Right atrium auricular region (tissue), 2 donors: Measurements from ENCODE around the gene UVSSA. TPM values are rescaled to one million over a fixed set of nuclear protein-coding genes. Genes with fewer than 3 reads are reported as not detected.
"Not testable (repeated sequence)": the region's sequence is repeated elsewhere in the genome, so short reads cannot be mapped to it uniquely, and the experiment has no call there.

Experiments
- DNase-seq: peaks from one replicate; pipeline ENCODE4 v3.0.0-alpha.2; 2019; ENCODE audit warnings: low spot score
- H3K27ac ChIP-seq, 2 donors: fragments of 200-600 bp; sonication (generic); 1 replicate in 1 of 2; 2 replicates in 1 of 2; pipeline ENCODE4 v1.5.1; 2016 to 2019
- H3K27me3 ChIP-seq, 2 donors: fragments of 200-600 bp; sonication (generic); one replicate each; pipeline versions ENCODE4 v1.5.1 to v1.6.0; 2017 to 2019
- H3K36me3 ChIP-seq: fragments of 200-600 bp; sonication (generic); one replicate; pipeline ENCODE4 v1.5.1; 2016
- H3K4me1 ChIP-seq, 2 donors: fragments of 200-600 bp; sonication (generic); one replicate each; pipeline versions ENCODE4 v1.5.1 to v1.6.0; 2017 to 2019
- H3K4me3 ChIP-seq, 2 donors: fragments of 200-600 bp; sonication (generic); 1 replicate in 1 of 2; 2 replicates in 1 of 2; pipeline ENCODE4 v1.5.1; 2017 to 2019; ENCODE audit warnings: mild to moderate bottlenecking in 1 of 2, moderate library complexity in 1 of 2
- H3K9me3 ChIP-seq, 2 donors: fragments of 200-600 bp; sonication (generic); one replicate each; pipeline ENCODE4 v1.5.1; 2019
- total RNA-seq, 2 donors: library from RNA; depleted of rRNA; stranded (reverse); fragments of >200 nt; gene quantifications; one replicate each; pipeline ENCODE4 v1.1.0, GENCODE V29; 2016
- TF ChIP-seq, protein P1 (sequence below), 2 donors: fragments of 200-600 bp; sonication (generic); IDR thresholded peaks; one replicate each; pipeline ENCODE4 v1.5.1; 2019; ENCODE audit warnings: antibody characterized with exemption in 2 of 2

The UVSSA gene
- total RNA-seq, 2 donors from 2014 or later, result 4.4 to 7.5 TPM

- DNase-seq, result no peak
- H3K9me3 ChIP-seq, result no peaks in the 10 kb centered on the region
- H3K27ac ChIP-seq, result no peak overlapping the region
- TF ChIP-seq, protein P1, sequence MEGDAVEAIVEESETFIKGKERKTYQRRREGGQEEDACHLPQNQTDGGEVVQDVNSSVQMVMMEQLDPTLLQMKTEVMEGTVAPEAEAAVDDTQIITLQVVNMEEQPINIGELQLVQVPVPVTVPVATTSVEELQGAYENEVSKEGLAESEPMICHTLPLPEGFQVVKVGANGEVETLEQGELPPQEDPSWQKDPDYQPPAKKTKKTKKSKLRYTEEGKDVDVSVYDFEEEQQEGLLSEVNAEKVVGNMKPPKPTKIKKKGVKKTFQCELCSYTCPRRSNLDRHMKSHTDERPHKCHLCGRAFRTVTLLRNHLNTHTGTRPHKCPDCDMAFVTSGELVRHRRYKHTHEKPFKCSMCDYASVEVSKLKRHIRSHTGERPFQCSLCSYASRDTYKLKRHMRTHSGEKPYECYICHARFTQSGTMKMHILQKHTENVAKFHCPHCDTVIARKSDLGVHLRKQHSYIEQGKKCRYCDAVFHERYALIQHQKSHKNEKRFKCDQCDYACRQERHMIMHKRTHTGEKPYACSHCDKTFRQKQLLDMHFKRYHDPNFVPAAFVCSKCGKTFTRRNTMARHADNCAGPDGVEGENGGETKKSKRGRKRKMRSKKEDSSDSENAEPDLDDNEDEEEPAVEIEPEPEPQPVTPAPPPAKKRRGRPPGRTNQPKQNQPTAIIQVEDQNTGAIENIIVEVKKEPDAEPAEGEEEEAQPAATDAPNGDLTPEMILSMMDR (IDR thresholded peaks at IDR 0.05), result no peak
- no peaks in the 10 kb centered on the region for H3K27me3 ChIP-seq
- H3K36me3 ChIP-seq, result peaks cover 71% of the 10 kb centered on the region
- H3K4me3 ChIP-seq, result no peak overlapping the region
- H3K4me1 ChIP-seq, result peaks cover 0 to 9% of the 10 kb centered on the region in 2 donors
Measured at GRCh38 chr4:1329408-1330371, 17.3 kb upstream of the UVSSA start.

DNA sequence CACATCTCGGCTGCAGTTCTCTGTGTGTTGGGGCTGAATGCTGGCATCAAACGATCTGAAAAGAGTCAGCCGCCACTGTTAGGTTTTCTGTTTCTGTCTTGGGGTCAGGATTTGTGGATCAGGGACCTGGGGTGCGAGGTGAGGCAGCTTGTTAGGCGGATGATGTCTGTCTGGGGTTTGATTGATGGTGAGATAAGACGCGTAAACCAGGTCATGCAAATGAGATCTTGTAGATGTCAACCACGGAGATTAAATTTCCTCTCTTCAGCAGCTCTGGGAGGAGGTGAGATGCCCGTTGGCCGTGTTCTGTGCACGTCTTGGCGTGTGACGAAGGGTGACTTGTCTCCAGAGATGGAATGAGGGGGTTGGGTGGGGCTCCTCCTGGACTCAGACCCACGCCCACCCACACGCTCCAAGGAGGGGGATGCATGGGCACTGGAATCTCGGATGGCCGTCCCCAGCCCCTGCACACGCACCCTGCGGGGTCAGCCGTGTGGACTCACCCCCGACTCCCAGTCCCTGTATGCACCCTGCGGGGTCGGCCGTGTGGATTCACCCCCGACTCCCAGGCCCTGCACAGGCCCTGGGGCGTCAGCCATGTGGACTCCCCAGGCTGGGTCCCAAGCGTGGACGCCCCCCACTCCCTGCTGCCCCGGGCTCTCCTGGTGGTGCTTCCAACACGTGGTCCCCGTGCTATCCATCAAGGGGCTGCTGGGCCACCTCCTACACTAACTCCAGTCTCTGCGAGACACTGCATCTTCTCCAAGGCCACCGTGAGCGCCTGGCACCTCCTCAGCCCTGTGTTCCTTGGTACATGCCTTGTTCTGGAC, 16.0 kb upstream of the UVSSA start:
- H3K4me1 ChIP-seq, result peaks cover 0 to 9% of the 10 kb centered on the region in 2 donors
- no peak overlapping the region for H3K4me3 ChIP-seq
- no peak for DNase-seq

DNA sequence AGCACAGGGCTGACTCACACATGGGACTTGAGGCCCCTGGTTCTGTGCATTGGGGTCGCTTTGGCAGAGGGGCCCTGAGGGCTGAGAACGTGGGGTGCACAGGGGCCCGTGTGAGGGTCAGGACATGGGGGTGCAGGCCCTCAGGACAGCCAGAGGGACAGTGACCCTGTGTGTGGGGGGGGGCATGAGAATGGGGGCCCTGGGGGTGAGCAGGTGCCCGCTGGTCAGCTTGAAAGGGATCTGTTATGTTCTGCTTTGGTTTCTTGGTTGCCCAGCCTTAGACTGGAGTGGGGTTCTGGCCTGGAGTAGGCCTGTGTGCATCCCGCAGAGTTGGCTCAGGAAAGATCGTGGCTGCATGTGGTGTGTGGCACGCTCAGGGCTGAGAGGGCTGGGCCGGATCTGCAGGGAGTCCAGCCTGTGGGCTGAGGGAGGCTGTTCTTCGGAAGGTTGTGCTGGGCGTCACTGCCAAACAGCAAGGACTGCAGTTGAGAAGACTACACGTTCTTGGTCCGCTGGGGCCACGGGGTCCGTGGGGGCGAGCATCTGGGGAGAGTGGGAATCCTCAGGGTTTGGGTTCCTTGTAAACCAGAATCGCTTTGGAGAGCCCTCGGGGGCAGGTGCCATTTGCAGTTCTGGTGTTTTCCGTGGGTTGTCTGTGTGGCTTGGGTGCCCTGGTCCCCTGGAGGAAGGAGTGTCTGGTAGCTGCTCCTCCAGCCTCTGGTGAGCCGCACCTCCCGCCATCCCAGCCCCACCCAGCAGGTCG, 15.2 kb upstream of the UVSSA start:
- TF ChIP-seq, protein P1 (IDR thresholded peaks at IDR 0.05), result no peak
- Histone ChIP-seq H3K27me3 (no peaks in the 10 kb centered on the region), H3K4me3 (no peak overlapping the region), H3K27ac (no peak overlapping the region), H3K36me3 (peaks cover 64% of the 10 kb centered on the region), H3K4me1 (peaks cover 0 to 9% of the 10 kb centered on the region in 2 donors), H3K9me3 (no peaks in the 10 kb centered on the region)
- DNase-seq, result no peak

More for the DNA sequence above, 16.0 kb upstream of the UVSSA start:
- H3K9me3 ChIP-seq, result no peaks in the 10 kb centered on the region
- TF ChIP-seq, protein P1 (IDR thresholded peaks at IDR 0.05), result no peak
- H3K36me3 ChIP-seq, result peaks cover 65% of the 10 kb centered on the region
- H3K27me3 ChIP-seq, result no peaks in the 10 kb centered on the region
- H3K27ac ChIP-seq, result no peak overlapping the region

DNA sequence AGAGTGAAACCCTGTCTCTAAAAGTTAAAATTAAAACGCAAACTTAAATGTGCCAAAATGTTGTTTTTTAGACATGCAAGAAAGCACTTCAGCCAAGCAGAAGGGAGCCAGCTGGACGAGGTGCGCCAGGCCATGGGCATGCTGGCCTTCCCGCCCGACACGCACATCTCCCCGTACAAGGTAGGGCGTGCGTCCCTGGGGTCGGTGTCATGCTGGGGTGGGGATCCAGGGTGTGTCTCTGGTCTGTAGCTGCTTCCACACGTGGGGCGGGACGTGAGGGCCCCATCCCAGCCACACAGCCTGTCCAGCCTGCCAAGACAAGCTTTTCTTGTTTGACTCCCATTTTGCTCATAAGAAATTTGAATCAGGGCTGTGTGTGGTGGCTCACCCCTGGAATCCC, 14.3 kb upstream of the UVSSA start:
- no peak overlapping the region for H3K27ac ChIP-seq
- TF ChIP-seq, protein P1 (IDR thresholded peaks at IDR 0.05), result no peak
- H3K27me3 ChIP-seq, result no peaks in the 10 kb centered on the region
- DNase-seq, result no peak
- peaks cover 64% of the 10 kb centered on the region for H3K36me3 ChIP-seq
- no peaks in the 10 kb centered on the region for H3K9me3 ChIP-seq
- H3K4me3 ChIP-seq, result no peak overlapping the region
- peaks cover 0 to 9% of the 10 kb centered on the region in 2 donors for H3K4me1 ChIP-seq

DNA sequence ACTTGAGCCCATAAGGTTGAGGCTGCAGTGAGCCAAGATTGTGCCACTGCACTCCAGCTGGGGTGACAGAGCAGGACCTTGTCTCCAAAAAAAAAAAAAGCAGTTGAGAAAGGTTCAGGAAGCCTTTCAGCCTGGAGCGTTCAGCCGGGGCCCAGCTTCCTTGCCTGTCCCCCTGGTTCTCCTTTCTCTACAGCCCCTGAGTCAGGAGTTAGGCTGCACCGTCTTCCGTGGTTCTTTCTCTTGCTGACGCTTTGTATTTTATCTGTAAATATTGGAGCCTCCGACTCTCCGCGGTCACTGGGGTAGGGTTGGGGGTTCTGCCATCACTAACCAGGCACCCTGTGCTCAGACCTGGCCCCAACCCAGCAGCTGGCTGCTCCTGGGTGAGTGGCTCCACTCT, 13.8 kb upstream of the UVSSA start:
- Histone ChIP-seq H3K9me3 (no peaks in the 10 kb centered on the region), H3K36me3 (peaks cover 64% of the 10 kb centered on the region), H3K27ac (no peak overlapping the region), H3K4me3 (no peak overlapping the region), H3K4me1 (peaks cover 0 to 9% of the 10 kb centered on the region in 2 donors), H3K27me3 (no peaks in the 10 kb centered on the region)
- DNase-seq, result no peak
- TF ChIP-seq, protein P1 (IDR thresholded peaks at IDR 0.05), result no peak

- H3K4me3 ChIP-seq, H3K9me3 ChIP-seq, H3K4me1 ChIP-seq, DNase-seq, H3K27me3 ChIP-seq, H3K27ac ChIP-seq: not testable (repeated sequence)
- H3K36me3 ChIP-seq, result peaks cover 64% of the 10 kb centered on the region
Measured at GRCh38 chr4:1333851-1334578, 13.0 kb upstream of the UVSSA start.
